ENCODE measurements around the gene MVP. TPM values are rescaled to one million over a fixed set of nuclear protein-coding genes. Genes with fewer than 3 reads are reported as not detected.

Gene MVP
- total RNA-seq, 1 donor from 2014 or later, result 13.1 TPM

- no peak for DNase-seq (ENCODE audit: low spot score in 2 of 2, unreplicated experiment in 2 of 2)
- TF ChIP-seq, protein P1, sequence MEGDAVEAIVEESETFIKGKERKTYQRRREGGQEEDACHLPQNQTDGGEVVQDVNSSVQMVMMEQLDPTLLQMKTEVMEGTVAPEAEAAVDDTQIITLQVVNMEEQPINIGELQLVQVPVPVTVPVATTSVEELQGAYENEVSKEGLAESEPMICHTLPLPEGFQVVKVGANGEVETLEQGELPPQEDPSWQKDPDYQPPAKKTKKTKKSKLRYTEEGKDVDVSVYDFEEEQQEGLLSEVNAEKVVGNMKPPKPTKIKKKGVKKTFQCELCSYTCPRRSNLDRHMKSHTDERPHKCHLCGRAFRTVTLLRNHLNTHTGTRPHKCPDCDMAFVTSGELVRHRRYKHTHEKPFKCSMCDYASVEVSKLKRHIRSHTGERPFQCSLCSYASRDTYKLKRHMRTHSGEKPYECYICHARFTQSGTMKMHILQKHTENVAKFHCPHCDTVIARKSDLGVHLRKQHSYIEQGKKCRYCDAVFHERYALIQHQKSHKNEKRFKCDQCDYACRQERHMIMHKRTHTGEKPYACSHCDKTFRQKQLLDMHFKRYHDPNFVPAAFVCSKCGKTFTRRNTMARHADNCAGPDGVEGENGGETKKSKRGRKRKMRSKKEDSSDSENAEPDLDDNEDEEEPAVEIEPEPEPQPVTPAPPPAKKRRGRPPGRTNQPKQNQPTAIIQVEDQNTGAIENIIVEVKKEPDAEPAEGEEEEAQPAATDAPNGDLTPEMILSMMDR (IDR thresholded peaks at IDR 0.05; ENCODE audit: unreplicated experiment), result no peak
- H3K9me3 Mint-ChIP-seq, result no peaks in the 10 kb centered on the region
- H3K36me3 Mint-ChIP-seq, result no peaks in the 10 kb centered on the region
- H3K27ac Mint-ChIP-seq, result no peak overlapping the region
- peaks cover 14% of the 10 kb centered on the region for H3K4me1 Mint-ChIP-seq
- H3K27me3 Mint-ChIP-seq (ENCODE audit: low read depth), result peaks cover 14% of the 10 kb centered on the region
- no peak overlapping the region for H3K4me3 Mint-ChIP-seq
These were observed 73.3 kb downstream of the MVP start for GRCh38 chr16:29893553-29893952.

DNA sequence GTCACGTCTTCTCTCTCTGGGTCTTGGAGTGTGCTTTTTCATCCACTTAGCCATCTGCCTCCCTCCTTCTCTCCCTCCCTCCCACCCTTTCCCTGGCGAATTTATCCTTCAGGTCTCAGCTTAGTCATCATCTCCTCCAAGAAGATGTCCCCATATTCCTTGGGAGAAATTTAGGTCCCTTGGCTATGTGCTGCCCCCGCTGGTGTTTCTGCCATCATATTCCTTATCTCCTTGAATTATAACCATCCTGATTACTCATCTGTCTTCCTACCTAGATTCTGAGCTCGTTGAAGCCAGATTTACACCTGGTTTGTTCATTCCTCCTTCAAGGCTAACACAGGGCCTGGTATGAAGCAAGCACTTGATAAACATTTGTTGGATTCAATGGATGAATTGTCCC lies 74.1 kb downstream of the MVP start:
- Mint-ChIP-seq H3K27me3 (ENCODE audit: low read depth) (peaks cover 21% of the 10 kb centered on the region), H3K36me3 (no peaks in the 10 kb centered on the region), H3K4me1 (peaks cover 19% of the 10 kb centered on the region), H3K27ac (no peak overlapping the region), H3K4me3 (no peak overlapping the region), H3K9me3 (no peaks in the 10 kb centered on the region)
- no peak for DNase-seq (ENCODE audit: low spot score in 2 of 2, unreplicated experiment in 2 of 2)
- TF ChIP-seq, protein P1 (IDR thresholded peaks at IDR 0.05; ENCODE audit: unreplicated experiment), result no peak

GRCh38 chr16:29896841-29897240 lies 76.6 kb downstream of the MVP start:
- Mint-ChIP-seq H3K4me1 (peaks cover 26% of the 10 kb centered on the region), H3K9me3 (no peaks in the 10 kb centered on the region), H3K27me3 (ENCODE audit: low read depth) (peaks cover 32% of the 10 kb centered on the region), H3K36me3 (no peaks in the 10 kb centered on the region), H3K4me3 (no peak overlapping the region), H3K27ac (no peak overlapping the region)
- TF ChIP-seq, protein P1 (IDR thresholded peaks at IDR 0.05; ENCODE audit: unreplicated experiment), result no peak
- no peak for DNase-seq (ENCODE audit: low spot score in 2 of 2, unreplicated experiment in 2 of 2)

- peaks cover 36% of the 10 kb centered on the region for H3K27me3 Mint-ChIP-seq (ENCODE audit: low read depth)
- no peaks in the 10 kb centered on the region for H3K9me3 Mint-ChIP-seq
- no peak for DNase-seq (ENCODE audit: low spot score in 2 of 2, unreplicated experiment in 2 of 2)
- H3K27ac Mint-ChIP-seq, result no peak overlapping the region
- peaks cover 28% of the 10 kb centered on the region for H3K4me1 Mint-ChIP-seq
- no peak overlapping the region for H3K4me3 Mint-ChIP-seq
- no peaks in the 10 kb centered on the region for H3K36me3 Mint-ChIP-seq
- TF ChIP-seq, protein P1 (IDR thresholded peaks at IDR 0.05; ENCODE audit: unreplicated experiment), result no peak
These were observed 77.1 kb downstream of the MVP start for GRCh38 chr16:29897333-29897732.

Other genes with a start within 250 kb of the MVP start
- gene SPN, start 157.2 kb upstream of the MVP start, total RNA-seq, result 0.38 to 0.63 TPM (median 0.57 TPM) in 3 replicates
- gene QPRT, start 141.3 kb upstream of the MVP start, total RNA-seq, result 326 to 330 TPM (median 328 TPM) in 3 replicates
- gene C16orf54, start 74.5 kb upstream of the MVP start, total RNA-seq, result not detected in 3 replicates
- 0.11 to 0.20 TPM (median 0.20 TPM) in 3 replicates for gene ZG16, start 42.2 kb upstream of the MVP start, total RNA-seq
- gene KIF22, start 29.7 kb upstream of the MVP start, total RNA-seq, result 72.6 to 78.3 TPM (median 76.9 TPM) in 3 replicates
- 345 to 360 TPM (median 349 TPM) in 3 replicates for gene MAZ, start 13.9 kb upstream of the MVP start, total RNA-seq
- 24.6 to 25.5 TPM (median 24.7 TPM) in 3 replicates for gene PRRT2, start 8.3 kb upstream of the MVP start, total RNA-seq
- gene PAGR1, start 4.3 kb upstream of the MVP start, total RNA-seq, result 42.3 to 43.8 TPM (median 43.2 TPM) in 3 replicates
- gene CDIPT, start 42.8 kb downstream of the MVP start, total RNA-seq, result 49.7 to 51.7 TPM (median 49.7 TPM) in 3 replicates
- gene SEZ6L2, start 79.1 kb downstream of the MVP start, total RNA-seq, result 28.8 to 30.4 TPM (median 29.1 TPM) in 3 replicates
- 13.6 to 14.6 TPM (median 14.2 TPM) in 3 replicates for gene ASPHD1, start 80.0 kb downstream of the MVP start, total RNA-seq
- gene KCTD13, start 105.8 kb downstream of the MVP start, total RNA-seq, result 26.4 to 30.6 TPM (median 30.5 TPM) in 3 replicates
- gene TMEM219, start 141.6 kb downstream of the MVP start, total RNA-seq, result 85.9 to 93.0 TPM (median 87.5 TPM) in 3 replicates
- gene TAOK2, start 153.4 kb downstream of the MVP start, total RNA-seq, result 47.3 to 51.3 TPM (median 48.3 TPM) in 3 replicates
- gene HIRIP3, start 175.2 kb downstream of the MVP start, total RNA-seq, result 8.6 to 10.9 TPM (median 9.7 TPM) in 3 replicates
- 60.2 to 62.9 TPM (median 62.0 TPM) in 3 replicates for gene INO80E, start 175.8 kb downstream of the MVP start, total RNA-seq
- 5.3 to 6.4 TPM (median 5.7 TPM) in 3 replicates for gene DOC2A, start 190.6 kb downstream of the MVP start, total RNA-seq
- not detected in 3 replicates for gene C16orf92, start 202.7 kb downstream of the MVP start, total RNA-seq
- 0.55 to 1.1 TPM (median 0.72 TPM) in 3 replicates for gene TLCD3B, start 210.8 kb downstream of the MVP start, total RNA-seq
- 613 to 624 TPM (median 618 TPM) in 3 replicates for gene ALDOA, start 245.3 kb downstream of the MVP start, total RNA-seq

Measured in mesothelial cell of epicardium (in vitro differentiated cells).